SH-SY5Y (cell line): Measurements from ENCODE around the gene PAX5.

Experiments
- GATA2 ChIP-seq: IDR thresholded peaks from 2 replicates; pipeline ENCODE4 v1.6.1; 2011; ENCODE audit warnings: mild to moderate bottlenecking, low read depth, low read length
- GATA3 ChIP-seq: IDR thresholded peaks from 2 replicates; pipeline ENCODE4 v1.6.1; 2011; ENCODE audit warnings: low read depth, mild to moderate bottlenecking, low read length, moderate library complexity

The PAX5 gene

GRCh38 chr9:36897019-36897418 lies 137.0 kb downstream of the PAX5 start:
- TF ChIP-seq GATA3 (no peak), GATA2 (no peak)

GRCh38 chr9:36896296-36896695 lies 137.8 kb downstream of the PAX5 start:
- TF ChIP-seq GATA3 (no peak), GATA2 (no peak)

- TF ChIP-seq GATA2 (no peak), GATA3 (no peak)
Measured at GRCh38 chr9:36895744-36896260, 138.3 kb downstream of the PAX5 start.

- TF ChIP-seq GATA3 (no peak), GATA2 (no peak)
Measured at GRCh38 chr9:36894695-36895310, 139.3 kb downstream of the PAX5 start.

- no peak for TF ChIP-seq GATA3
- no peak for TF ChIP-seq GATA2
Measured at GRCh38 chr9:36893911-36894310, 140.2 kb downstream of the PAX5 start.

- no peak for TF ChIP-seq GATA2
- no peak for TF ChIP-seq GATA3
Measured at GRCh38 chr9:36893184-36893583, 140.9 kb downstream of the PAX5 start.

- TF ChIP-seq GATA2 (no peak), GATA3 (no peak)
Measured at GRCh38 chr9:36892279-36892678, 141.8 kb downstream of the PAX5 start.

GRCh38 chr9:36891341-36891811 lies 142.7 kb downstream of the PAX5 start:
- TF ChIP-seq GATA3 (no peak), GATA2 (0 out of 2 replicates have a peak, but pooled peaks have one; percentile 33)

GRCh38 chr9:36889844-36890243 lies 144.2 kb downstream of the PAX5 start:
- TF ChIP-seq GATA2, result no peak
- no peak for TF ChIP-seq GATA3

GRCh38 chr9:36888551-36888950 lies 145.5 kb downstream of the PAX5 start:
- TF ChIP-seq GATA3, result no peak
- no peak for TF ChIP-seq GATA2

- TF ChIP-seq GATA2 (no peak), GATA3 (no peak)
Measured at GRCh38 chr9:36884721-36885120, 149.3 kb downstream of the PAX5 start.

GRCh38 chr9:36882594-36882993 lies 151.5 kb downstream of the PAX5 start:
- no peak for TF ChIP-seq GATA3
- no peak for TF ChIP-seq GATA2

- TF ChIP-seq GATA2, result no peak
- no peak for TF ChIP-seq GATA3
Measured at GRCh38 chr9:36881743-36882441, 152.2 kb downstream of the PAX5 start.

- TF ChIP-seq GATA3, result no peak
- no peak for TF ChIP-seq GATA2
Measured at GRCh38 chr9:36881316-36881715, 152.8 kb downstream of the PAX5 start.

GRCh38 chr9:36880075-36880474 lies 154.0 kb downstream of the PAX5 start:
- no peak for TF ChIP-seq GATA3
- no peak for TF ChIP-seq GATA2
